Measurements from ENCODE around the gene AGXT.

Gene AGXT

DNA sequence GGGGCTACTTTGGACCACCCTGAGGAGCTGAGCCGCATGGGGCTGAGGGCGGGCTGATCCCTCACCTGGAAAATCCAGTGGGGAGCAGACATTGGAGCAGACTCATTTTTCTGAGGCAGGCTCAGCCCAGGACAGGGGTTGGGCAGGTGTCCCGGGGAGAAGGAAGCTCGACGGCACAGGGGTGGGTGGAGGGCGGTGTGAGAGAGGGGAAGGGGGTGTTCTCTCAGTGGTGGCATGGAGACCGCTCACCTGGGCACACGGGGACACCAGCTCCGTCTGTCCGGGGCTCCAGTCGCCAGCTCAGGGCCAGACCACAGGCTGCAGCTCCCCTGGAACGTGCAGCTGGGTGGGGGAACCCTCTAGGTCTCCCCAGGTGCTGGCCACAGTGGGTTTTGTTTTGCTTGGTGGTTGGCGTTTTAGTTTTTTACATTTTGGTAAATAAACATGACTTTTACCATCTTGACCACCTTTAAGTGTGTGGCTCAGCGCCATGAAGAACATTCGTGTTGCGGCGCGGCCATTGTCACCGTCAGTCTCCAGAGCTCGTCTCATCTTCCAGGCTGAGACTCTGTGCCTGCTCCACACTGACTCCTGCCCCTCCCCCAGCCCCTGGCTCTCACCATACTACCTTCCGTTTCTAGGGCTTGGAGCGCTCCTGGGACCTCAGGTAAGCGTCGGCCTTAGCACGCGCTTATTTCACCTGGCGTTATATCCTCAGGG lies 31.7 kb downstream of the AGXT start:
- no peak for DNase-seq

DNA sequence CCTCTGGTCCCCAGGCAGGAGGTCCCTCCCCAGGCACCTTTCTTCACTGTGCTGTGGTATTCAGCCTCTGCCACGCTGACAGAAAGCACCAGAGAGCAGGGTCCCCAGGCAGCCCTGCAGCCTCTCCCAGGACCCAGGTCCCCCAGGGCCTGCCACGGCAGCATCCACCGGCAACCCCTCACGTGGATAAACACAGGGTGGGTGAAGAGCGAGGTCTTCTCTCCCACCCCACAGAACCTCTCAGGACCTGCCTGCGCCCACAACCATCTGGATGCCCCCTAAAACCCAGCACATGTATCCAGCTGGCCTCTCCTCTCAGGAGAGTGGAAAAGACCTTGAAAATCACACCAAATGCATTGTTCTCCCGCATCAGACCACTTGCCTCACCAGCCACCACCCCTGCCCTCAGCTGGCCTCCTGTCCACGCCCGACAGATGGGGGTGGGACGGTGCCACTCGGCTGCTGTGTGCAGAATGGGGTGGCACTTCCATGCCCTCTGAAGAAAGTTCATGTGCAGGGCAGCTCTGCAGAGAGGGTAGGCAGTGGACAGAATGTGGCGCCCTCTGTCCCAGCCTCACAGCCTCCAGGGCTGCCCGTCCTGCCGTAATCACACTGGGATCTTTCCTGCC lies 33.5 kb downstream of the AGXT start:
- DNase-seq = no peak

DNA sequence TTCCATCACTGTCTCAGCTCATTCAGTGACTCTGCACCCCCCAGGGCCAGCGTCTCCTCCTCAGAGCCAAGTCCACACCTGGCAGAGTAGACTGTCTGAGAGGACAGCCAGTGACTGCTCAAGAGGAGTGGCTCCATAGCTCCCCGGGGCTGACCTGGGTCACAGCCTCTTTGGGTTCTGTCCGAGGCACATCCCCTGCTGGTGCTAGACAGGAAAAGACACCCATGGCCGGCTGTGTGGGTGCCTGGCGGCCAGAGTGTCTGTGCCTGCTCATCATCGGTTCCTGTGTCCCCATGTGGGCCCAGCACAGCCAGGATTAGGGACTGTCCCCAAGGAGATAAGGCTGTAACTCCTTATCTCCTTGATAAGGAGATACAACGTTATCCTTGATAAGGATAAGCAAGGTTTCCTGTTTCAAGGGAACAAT lies 34.0 kb downstream of the AGXT start:
- no peak for DNase-seq

DNA sequence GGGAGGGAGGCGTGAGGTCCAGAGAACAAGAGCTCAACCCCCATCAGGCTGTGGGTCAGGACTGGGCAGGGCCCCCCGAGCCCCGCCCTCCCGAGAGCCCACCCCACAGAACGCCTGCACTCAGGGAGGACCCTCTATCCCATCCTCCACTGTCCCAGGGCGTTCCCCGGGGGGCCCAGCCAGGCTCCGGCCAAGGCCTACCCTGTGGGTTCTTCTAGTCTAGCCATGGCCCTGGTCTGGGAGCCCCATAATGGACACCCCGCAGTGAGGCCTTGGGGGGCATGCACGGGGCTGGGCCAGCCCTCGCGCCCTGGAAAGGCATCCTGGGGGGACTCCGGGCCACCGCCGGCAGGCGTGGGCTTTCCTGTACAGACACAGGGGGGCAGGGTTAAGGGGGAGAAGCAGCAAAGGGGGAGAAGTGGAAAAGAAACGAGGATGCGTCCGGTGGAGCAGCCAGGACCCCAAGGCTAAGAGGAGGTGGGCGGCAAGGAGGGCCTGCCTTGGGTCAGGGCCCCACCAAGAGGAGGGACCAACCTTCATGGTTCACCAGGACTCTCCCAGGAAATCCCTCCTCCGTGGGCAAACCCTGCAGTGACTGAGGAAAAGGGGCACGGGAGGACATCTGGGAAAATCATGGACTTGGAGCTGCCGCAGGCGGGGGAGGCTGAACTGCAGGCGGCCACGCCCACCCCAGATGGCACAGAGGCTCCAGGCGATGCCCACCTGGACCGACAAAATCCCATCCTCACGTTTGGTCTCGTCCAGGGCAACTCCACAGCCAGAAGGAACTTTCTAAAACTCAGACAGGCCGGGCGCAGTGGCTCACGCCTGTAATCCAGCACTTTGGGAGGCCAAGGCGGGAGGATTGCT lies 34.8 kb downstream of the AGXT start:
- DNase-seq = no peak

DNA sequence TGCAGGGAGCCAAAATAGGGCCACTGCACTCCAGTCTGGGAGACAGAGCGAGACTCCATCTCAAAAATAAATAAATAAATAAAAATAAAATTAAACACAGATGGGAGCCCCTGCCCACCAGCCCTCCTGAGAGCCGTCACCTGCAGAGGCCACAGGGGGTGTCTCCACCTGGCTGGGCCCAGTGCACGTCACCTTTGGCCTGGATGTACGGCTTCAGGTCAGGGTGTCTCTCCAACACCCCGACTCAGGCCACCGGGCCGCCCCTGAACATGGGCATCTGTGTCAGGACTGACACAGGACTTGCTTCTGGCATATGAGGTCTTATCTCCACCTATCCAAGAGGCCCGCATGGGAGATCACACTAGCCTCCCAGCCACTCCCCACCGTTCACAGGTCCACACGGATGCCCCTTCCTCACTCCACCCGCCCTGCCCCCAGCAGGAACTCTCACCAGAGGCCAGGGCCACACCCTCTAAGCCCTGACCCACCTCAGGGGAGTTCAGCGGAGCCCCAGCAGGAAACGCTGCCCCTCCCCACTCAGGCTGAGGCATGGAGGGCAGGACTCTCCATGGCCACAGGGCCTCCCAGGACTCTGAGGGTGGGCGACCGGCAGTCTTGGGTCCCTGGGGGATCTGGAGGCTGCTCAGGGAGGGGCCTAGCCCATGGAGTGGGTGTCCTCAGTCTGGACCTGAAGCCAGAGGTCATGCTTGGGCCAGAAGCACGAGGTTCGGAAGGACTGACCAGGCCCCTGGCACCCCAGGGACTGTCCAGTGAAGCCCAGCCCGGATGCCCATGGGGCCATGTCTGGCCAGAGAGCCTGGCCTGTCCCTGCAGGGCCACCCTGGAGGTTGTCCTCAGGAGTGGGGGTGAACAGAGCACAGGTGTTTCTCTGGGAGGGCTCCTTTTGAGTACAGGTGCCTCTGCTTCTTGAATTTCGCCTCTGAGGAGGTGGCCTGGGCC lies 35.9 kb downstream of the AGXT start:
- no peak for DNase-seq

DNA sequence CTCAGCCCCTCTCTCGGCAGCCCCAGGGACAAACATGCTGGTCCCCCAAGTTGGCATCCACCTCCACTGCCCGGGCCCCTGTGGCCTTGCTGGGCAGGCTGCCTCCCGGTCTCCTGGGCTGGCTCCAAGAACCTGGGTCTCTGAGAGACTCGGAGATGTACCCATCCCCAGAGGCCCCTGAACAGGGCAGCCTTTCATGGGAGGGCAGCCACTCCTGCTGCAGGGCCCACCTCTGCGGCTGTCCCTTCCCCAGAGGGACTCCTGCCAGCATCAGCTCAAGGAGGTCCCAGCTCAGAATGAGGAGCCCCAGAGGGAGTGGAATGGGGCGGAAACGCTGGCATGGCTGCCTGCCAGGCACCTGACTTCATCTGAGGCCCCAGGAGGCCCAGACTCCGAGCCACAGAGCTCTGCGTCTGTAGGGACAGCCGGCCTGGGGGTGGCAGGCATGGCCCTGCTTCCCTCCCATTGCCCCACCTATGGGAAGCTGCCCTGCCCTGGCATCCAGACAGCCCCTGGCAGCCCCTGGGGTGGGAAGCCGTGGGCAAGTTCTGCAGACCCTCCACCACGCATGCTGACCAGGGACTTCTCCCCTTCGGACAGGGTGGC lies 36.7 kb downstream of the AGXT start:
- no peak for DNase-seq

DNA sequence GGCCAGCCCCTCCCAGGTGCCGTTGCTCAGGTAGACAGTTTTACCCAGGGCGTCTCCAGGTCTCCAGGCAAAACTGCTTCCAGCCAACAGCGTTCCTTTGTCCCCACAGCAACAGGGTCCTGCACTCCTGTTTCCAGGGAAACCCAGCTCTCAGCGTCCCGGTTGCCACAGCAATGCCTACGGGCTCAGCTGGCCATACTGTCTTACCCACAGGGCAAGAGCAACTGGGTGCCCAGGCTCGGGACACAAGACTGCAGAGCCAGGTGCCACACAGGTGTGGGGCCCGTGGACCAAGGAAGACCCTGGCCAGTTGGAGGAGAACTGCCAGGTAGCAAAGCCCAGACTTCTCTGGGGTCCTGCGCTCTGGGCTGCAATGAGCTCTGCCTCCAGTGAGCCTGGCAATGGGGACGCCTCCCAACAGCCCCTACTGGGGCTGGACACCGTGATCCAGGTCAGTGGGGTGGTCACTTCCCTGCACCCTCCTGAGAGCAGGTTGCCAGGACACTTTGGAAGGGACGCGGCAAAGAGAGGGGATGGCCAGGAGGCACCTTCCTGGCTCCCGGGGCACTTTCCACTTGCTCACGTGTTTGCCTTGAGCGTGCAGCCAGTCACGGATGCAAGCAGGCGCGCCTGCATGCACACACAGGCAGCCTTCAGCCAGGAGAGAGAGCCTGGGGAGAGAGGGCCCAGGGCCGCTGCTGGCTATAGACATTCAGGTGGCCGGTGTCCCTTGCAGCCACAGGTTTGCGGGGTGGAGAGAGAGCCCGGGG lies 37.7 kb downstream of the AGXT start, which contains the start of gene CROCC2:
CROCC2 (plus strand) TSS at position 196 of the 770 bp plus-strand sequence; CDS start at position 374, 178 bp downstream.
- DNase-seq = no peak

DNA sequence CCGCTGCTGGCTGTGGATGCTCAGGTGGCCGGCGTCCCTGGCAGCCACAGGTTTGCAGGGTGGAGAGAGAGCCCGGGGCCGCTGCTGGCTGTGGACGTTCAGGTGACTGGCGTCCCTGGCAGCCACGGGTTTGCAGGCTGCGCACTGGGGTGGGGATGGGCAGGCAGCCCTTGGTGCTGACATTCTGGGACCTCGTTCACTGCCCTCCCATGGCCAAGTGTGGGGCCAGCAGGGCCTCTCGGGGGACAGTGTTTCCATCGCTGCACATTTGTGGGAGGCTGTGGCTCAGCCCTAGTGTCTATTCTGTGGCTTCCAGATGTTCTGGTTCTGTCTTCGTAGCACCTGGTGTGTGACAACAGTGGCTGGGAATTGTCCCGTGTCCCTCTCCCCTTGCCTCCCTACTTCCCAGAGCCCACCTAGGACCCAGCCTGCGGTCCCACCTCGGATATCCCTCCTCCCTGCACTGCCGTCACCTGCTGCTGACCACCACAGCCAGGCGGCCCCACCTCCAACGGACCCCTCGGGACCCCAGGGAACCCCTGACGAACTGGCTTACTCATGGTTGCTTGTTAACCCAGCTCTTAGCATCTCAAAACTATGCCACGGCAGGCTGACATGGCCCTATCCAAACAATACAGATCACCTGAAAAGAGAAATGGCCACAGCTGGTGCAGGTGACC lies 38.4 kb downstream of the AGXT start:
- no peak for DNase-seq

DNA sequence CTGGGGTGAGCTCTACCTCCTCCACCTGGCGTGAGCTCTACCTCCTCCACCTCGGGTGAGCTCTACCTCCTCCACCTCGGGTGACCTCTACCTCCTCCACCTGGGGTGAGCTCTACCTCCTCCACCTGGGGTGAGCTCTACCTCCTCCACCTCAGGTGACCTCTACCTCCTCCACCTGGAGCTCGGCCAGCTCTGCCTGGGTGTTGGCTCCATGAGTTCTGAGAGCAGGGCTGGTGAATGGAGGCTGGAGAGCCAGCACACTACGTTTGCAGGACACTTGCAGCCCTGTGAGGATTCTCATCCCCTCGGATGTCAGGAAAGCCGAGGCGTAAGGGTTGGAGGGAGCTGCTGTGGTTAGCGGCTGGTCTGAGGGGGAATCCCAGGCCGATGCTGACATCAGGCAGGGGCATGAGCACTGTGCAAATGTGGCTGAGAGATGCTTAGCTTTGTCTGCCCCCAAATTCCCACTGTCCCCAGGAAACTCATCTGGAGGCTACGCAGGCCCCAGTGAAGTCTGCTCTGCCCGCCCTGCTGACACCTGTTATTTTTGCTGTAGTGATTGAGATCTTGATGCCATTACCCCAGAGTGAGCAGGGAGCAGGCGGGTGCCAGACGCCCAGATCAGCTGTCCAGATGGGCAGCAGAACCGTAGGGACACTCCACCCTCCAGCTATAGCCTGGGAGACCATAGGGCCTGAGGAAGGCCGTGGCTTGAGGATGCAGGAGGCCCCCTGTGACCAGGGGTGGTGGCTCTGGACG lies 40.8 kb downstream of the AGXT start:
- DNase-seq = no peak

DNA sequence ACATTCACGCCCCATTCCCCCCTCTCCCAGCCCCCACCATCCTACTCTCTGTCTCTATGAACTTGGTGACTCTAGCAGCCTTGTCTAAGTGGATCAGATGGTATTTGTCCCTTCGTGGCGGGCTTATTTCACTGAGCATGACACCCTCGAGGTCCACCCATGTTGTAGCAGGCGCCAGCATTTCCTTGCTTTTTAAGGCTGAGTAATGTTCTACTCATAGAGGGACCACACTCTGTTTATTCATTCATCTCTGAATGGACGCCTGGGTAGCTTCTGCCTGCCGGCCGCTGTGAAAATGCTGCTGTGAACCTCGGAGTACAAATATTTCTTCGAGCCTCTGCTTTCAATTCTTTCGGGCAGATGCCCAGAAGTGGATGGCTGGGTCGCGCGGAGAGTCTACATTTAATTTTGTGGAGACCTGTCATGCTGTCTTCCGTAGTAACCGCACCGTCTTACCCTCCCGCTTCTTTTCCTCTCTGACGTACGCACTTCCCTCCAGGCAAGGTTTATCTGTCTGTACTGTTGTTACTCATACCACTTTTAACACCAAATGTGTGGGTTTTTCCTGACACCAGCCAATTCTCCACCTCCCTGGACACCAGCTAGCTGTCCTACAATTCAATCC lies 43.1 kb downstream of the AGXT start:
- no peak for DNase-seq

DNA sequence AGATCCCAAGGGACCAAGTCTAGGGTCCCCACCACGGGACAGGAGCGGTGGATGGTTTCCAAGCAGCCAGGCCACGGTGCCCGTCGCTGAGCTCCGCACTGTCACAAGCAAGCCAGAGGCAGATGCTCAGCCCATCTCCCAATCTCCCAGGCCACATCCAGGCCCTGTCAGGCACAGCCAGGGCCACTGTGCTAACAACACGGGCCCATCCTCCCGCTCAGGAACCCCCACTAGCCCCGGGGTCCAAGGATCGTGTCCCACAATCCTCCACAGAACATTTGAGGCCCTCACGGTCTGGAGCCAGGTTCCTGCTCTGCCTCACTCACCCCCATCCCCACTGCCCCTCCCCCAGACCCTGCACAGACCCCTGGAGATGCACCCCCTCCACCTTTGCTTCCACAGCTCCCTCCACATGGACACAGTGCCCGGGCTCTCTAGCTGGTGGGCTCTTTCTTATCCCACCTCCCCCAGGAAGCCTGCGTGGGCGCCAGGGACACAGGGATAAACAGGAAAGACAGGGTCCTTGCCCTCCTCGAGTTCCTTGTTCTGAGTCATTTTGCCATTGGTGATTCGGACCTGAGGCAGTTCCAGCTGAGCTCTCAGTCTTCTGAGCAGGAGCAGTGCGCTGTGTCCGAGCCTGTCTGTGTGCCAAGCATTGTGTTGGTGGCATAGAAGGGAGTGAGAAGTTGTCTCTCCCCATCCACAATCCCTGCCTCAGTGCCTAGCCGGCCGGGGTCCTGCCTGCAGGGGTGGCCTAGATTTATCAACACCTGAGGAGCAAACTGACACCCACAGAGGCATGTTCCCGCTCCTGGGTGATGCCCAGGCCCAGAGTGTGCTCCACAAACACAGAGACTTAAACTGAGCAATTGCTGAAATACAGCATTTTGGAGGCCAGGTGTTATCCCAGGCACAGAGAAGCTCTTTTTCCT lies 44.5 kb downstream of the AGXT start:
- no peak for DNase-seq

DNA sequence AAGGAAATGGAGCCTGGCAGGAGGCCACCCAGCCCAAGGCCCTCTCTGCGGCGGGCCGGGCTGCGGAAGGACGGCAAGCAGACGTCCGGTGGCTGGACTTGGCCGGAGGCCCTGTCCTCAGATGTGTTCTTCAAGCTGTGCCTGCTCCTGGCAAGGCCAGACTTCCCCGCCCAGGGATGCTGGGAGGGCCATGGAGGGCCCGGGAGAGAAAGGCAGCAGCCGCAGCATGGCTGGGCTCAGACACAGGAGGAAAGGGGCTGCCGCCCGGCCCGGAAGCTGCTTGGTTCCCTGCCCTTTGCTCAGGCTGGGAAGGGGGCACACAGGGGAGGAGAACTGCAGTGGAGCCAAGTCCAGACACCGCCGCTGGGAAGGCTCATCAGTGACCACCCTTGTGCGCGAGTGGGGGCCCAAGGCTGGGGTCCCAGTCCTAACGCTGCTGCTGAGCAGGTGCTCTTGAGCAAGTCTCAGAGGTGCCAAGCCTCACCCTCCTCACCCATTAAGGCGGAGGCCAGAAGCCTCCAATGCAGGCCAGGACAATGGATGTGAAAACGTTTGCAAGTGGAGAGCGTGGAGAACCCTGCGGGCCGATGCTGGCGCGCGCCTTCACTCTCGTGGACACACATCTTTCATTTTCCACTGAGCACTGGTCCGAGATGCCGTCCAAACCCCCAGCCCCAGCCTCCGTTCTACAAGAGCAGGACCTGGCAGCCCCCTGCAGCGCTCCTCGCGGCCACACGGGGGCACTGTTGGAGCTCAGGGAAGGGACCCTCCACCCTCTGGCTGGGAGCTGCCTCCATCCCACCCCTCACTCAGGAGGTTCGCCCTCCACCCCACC lies 45.4 kb downstream of the AGXT start:
- DNase-seq = peak; percentile 53

DNA sequence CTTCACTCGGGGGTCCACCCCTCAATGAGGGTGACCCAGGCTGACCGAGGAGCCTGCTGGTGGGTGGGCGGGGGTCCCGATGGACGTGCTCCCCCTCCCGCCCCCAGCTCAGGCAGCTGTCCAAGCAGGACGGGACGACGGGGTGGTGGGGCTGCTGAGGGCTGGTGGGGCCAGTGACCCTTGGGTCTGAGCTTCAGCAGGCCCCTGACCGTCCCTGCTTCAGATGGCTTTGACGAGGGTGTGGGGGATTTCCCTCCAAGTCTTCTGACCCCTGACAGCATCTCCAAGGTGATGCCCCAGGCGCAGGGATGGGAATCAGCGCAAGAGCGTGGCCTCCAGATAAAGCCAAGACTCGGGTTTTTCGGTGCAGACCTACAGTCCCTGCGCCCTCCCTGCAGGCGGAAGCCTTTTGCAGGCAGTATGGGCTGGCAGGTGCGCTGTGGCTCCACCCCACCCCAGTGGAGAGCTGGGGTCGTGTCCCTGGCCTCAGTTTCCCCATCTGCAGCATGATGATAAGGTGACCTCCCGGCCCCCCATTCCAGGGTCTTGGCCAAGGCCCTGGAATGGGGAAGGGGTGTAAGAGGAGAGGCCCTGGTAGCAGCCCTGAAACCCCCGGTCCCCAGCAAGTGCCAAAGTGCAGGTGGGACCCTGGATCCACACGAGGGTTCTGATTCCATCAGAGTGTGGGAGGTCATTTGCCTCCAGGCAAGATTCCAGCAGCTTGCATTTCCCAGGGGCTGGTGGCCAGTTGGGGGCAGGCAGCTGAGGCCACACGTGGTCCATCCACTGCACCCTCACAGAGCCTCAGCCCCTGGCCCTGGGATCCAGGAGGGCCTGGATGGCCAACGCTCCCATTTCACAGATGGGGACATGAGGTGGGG lies 46.3 kb downstream of the AGXT start:
- no peak for DNase-seq

DNA sequence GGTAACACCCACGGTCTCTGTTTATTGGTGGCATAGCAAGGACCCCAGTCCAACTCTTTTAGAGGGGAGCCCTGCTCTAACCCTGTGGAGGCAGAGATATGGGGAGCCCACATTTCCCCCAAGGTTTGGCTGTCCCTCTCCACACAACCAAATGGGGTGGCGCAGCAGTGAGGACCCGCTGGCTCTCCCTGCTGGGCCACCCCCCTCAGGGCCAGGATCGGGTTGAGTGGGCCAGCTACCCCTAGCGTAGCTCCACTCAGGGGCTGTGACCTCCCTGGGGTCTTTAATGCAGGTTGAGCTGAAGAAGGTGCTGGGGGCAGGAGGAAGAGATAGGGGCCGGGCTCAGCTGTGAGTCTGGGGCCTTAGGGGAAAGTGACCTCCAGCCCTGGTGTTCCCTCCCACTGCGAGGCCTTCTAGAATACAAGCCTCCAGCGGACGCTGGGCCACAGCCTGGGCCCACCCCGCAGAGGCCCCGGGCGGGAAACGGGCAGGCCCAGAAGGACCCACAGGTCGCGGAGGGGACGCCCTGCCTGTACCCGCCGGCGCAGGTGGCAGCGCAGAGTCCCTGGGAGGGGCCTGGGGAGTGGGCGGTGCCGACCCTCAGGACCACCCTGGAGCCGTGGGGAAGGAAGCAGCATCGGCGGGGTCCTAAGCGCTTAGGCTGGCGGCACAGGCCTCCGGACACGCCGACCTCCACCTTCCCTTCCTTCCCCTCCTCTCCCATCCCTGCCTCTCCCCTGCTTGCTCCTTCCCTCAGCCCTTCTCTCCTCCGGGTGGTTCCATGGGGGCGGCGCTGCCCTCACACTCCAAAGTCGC lies 47.1 kb downstream of the AGXT start:
- DNase-seq = no peak

DNA sequence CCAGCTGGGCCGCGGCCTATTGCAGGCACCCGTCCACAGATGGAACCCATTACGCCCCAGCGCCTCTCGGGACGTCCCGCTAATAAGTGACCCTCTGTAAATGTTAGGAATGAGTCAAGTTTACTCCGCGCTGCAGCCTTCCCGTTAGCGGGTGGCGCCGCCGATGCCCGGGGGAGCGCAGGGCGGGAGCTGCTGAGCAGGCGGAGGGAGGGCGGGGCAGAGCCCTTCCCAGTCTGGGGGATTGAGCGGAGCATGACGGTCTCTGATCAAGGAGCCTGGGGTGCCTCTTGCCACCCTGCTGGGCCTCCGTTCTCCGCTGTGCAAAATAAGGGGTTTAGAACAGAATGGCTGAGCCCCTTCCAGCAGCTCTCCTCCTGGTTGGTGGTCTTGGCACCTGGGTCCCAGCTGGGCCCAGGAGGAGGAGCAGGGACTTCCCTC lies 48.0 kb downstream of the AGXT start:
- DNase-seq = no peak
